Hepatocyte (in vitro differentiated cells): ENCODE results near the gene BRD3. TPM values are rescaled to one million over a fixed set of nuclear protein-coding genes. Genes with fewer than 3 reads are reported as not detected.
"Not testable (repeated sequence)": the region's sequence is repeated elsewhere in the genome, so short reads cannot be mapped to it uniquely, and the experiment has no call there.

Experiments
- DNase-seq: peaks from one replicate; pipeline ENCODE4 v3.0.0-alpha.2; 2016; ENCODE audit warnings: low spot score
- H2AFZ ChIP-seq: fragments of 200-600 bp; sonication (generic); 2 replicates; pipeline ENCODE4 v1.6.0; 2016; ENCODE audit warnings: antibody characterized with exemption, mild to moderate bottlenecking
- H3K27ac ChIP-seq: fragments of 200-600 bp; sonication (generic); 2 replicates; pipeline ENCODE4 v1.5.1; 2016; ENCODE audit warnings: mild to moderate bottlenecking
- H3K27me3 ChIP-seq: fragments of 200-600 bp; sonication (generic); 2 replicates; pipeline ENCODE4 v1.6.1; 2016
- H3K36me3 ChIP-seq: fragments of 200-600 bp; sonication (generic); replicated peaks from 2 replicates; pipeline ENCODE4 v1.5.1; 2016; ENCODE audit warnings: low read depth; ENCODE audit not compliant: insufficient read depth
- H3K4me1 ChIP-seq: fragments of 200-600 bp; sonication (generic); 2 replicates; pipeline ENCODE4 v1.5.1; 2016; ENCODE audit warnings: mild to moderate bottlenecking, moderate library complexity; ENCODE audit not compliant: insufficient read depth
- H3K4me2 ChIP-seq: fragments of 200-600 bp; sonication (generic); 2 replicates; pipeline ENCODE4 v1.6.0; 2016
- H3K4me3 ChIP-seq: fragments of 200-600 bp; sonication (generic); 2 replicates; pipeline ENCODE4 v1.5.1; 2016; ENCODE audit warnings: mild to moderate bottlenecking
- H3K79me2 ChIP-seq: fragments of 200-600 bp; sonication (generic); 2 replicates; pipeline ENCODE4 v1.6.0; 2017; ENCODE audit warnings: mild to moderate bottlenecking
- H3K9me2 ChIP-seq: fragments of 200-600 bp; sonication (generic); replicated peaks from 2 replicates; pipeline ENCODE4 v1.6.0; 2017; ENCODE audit warnings: mild to moderate bottlenecking; ENCODE audit not compliant: insufficient read depth
- H3K9me3 ChIP-seq: fragments of 200-600 bp; sonication (generic); 2 replicates; pipeline ENCODE4 v1.5.1; 2016; ENCODE audit warnings: low read depth, mild to moderate bottlenecking
- H4K20me1 ChIP-seq: fragments of 200-600 bp; sonication (generic); 2 replicates; pipeline ENCODE4 v1.6.0; 2016; ENCODE audit warnings: mild to moderate bottlenecking; ENCODE audit not compliant: insufficient read depth, poor library complexity, severe bottlenecking
- CTCF ChIP-seq: fragments of 200-600 bp; sonication (generic); IDR thresholded peaks from 2 replicates; pipeline ENCODE4 v1.5.1; 2016; ENCODE audit warnings: antibody characterized with exemption, mild to moderate bottlenecking; ENCODE audit not compliant: poor library complexity
- EZH2 ChIP-seq: fragments of 200-600 bp; sonication (generic); IDR thresholded peaks from 2 replicates; pipeline ENCODE4 v1.6.1; 2016; ENCODE audit warnings: antibody characterized with exemption, mild to moderate bottlenecking, borderline replicate concordance
- EZH2phosphoT487 ChIP-seq: fragments of 200-600 bp; sonication (generic); IDR thresholded peaks from one replicate; pipeline ENCODE4 v1.6.1; 2018; ENCODE audit warnings: antibody characterized with exemption, mild to moderate bottlenecking, low read depth, moderate library complexity; ENCODE audit not compliant: unreplicated experiment, severe bottlenecking
- WGBS: methylation state at CpG from one replicate; pipeline ENCODE4 v1.1.6; 2016; ENCODE audit warnings: low lambda C conversion rate; ENCODE audit errors: missing lambda C conversion rate; 5-methylcytosine and 5-hydroxymethylcytosine counted together
- polyA plus RNA-seq: library from polyadenylated mRNA; unstranded; fragments of >200 nt; fragmentation: Nextera tagmentation; extraction: Ambion mirVana; gene quantifications from 2 replicates; pipeline ENCODE4 v1.2.1, GENCODE V29; 2016
- total RNA-seq: library from RNA; depleted of rRNA; stranded (reverse); fragments of >200 nt; gene quantifications from 2 replicates; pipeline ENCODE4 v1.2.3, GENCODE V29; 2014

Gene BRD3
- total and polyA plus RNA-seq, 2 experiments from 2014 or later = 9.0 to 29.6 TPM

- Histone ChIP-seq H3K9me2 (no peaks in the 10 kb centered on the region), H3K4me2 (no peak overlapping the region), H3K4me3 (no peak overlapping the region), H3K4me1 (no peaks in the 10 kb centered on the region), H3K27ac (no peak overlapping the region), H4K20me1 (no peaks in the 10 kb centered on the region), H3K79me2 (no peaks in the 10 kb centered on the region), H2AFZ (no peak overlapping the region), H3K9me3 (no peaks in the 10 kb centered on the region), H3K27me3 (peaks cover 12% of the 10 kb centered on the region), H3K36me3 (no peaks in the 10 kb centered on the region)
- no peak for TF ChIP-seq EZH2
- no peak for TF ChIP-seq EZH2phosphoT487
- TF ChIP-seq CTCF = no peak
- no peak for DNase-seq
- 84% methylated on average over 6 of the region's 6 CpGs for WGBS
These were observed 5.7 kb upstream of the BRD3 start for GRCh38 chr9:134073500-134073899.

GRCh38 chr9:134072683-134073082 is 4.9 kb upstream of the BRD3 start:
- H3K9me3 ChIP-seq, H3K4me3 ChIP-seq, H3K79me2 ChIP-seq, H3K27ac ChIP-seq, H2AFZ ChIP-seq, H3K4me2 ChIP-seq, H4K20me1 ChIP-seq, H3K9me2 ChIP-seq, H3K36me3 ChIP-seq, DNase-seq, H3K4me1 ChIP-seq: not testable (repeated sequence)
- peaks cover 12% of the 10 kb centered on the region for H3K27me3 ChIP-seq
- WGBS = 82% methylated on average over 7 of the region's 7 CpGs

- Histone ChIP-seq H3K9me3 (no peaks in the 10 kb centered on the region), H3K4me3 (no peak overlapping the region), H3K4me1 (no peaks in the 10 kb centered on the region), H3K4me2 (no peak overlapping the region), H3K27ac (no peak overlapping the region), H4K20me1 (peaks cover 9% of the 10 kb centered on the region), H3K79me2 (peaks cover 10% of the 10 kb centered on the region), H3K9me2 (no peaks in the 10 kb centered on the region), H2AFZ (no peak overlapping the region), H3K36me3 (no peaks in the 10 kb centered on the region), H3K27me3 (peaks cover 12% of the 10 kb centered on the region)
- TF ChIP-seq EZH2phosphoT487 (no peak), CTCF (no peak), EZH2 (no peak)
- 87% methylated on average over 12 of the region's 12 CpGs for WGBS
- no peak for DNase-seq
These were observed 3.3 kb upstream of the BRD3 start for GRCh38 chr9:134071149-134071548.

GRCh38 chr9:134069480-134070399 is 1.9 kb upstream of the BRD3 start:
- Histone ChIP-seq H2AFZ (no peak overlapping the region), H3K9me3 (no peaks in the 10 kb centered on the region), H3K4me1 (peaks cover 4% of the 10 kb centered on the region), H4K20me1 (peaks cover 22% of the 10 kb centered on the region), H3K79me2 (peaks cover 24% of the 10 kb centered on the region), H3K27me3 (peaks cover 12% of the 10 kb centered on the region), H3K4me2 (peak overlapping the region; percentile 91), H3K9me2 (no peaks in the 10 kb centered on the region), H3K36me3 (no peaks in the 10 kb centered on the region), H3K4me3 (no peak overlapping the region), H3K27ac (no peak overlapping the region)
- TF ChIP-seq EZH2 = no peak
- no peak for TF ChIP-seq EZH2phosphoT487
- no peak for TF ChIP-seq CTCF
- 77% methylated on average over 12 of the region's 12 CpGs for WGBS
- no peak for DNase-seq
